Neural cell (in vitro differentiated cells): ENCODE results near the gene TLR2.

Source experiments
- CTCF ChIP-seq: fragments of 450-650 bp; IDR thresholded peaks from 2 replicates; pipeline ENCODE4 v1.5.1; 2014; ENCODE audit warnings: antibody characterized with exemption, mild to moderate bottlenecking, moderate library complexity; ENCODE audit not compliant: poor library complexity, severe bottlenecking
- EZH2 ChIP-seq: fragments of 200-600, 300-800 bp; shearing (Covaris generic), sonication (generic); IDR thresholded peaks from 2 replicates; pipeline ENCODE4 v1.6.1; 2014; ENCODE audit warnings: antibody characterized with exemption, low read length, borderline replicate concordance, mild to moderate bottlenecking; ENCODE audit not compliant: insufficient read depth, poor library complexity, severe bottlenecking
- POLR2AphosphoS5 ChIP-seq: IDR thresholded peaks from 2 replicates; pipeline ENCODE4 v1.6.1; 2012
- TF ChIP-seq, protein P1 (sequence below): IDR thresholded peaks from 2 replicates; pipeline ENCODE4 v1.6.1; 2012; ENCODE audit warnings: borderline replicate concordance

GRCh38 chr4:153684971-153685371 is 891 bp downstream of the TLR2 start:
- TF ChIP-seq CTCF: no peak
- no peak for TF ChIP-seq POLR2AphosphoS5
- TF ChIP-seq EZH2: no peak
- TF ChIP-seq, protein P1, sequence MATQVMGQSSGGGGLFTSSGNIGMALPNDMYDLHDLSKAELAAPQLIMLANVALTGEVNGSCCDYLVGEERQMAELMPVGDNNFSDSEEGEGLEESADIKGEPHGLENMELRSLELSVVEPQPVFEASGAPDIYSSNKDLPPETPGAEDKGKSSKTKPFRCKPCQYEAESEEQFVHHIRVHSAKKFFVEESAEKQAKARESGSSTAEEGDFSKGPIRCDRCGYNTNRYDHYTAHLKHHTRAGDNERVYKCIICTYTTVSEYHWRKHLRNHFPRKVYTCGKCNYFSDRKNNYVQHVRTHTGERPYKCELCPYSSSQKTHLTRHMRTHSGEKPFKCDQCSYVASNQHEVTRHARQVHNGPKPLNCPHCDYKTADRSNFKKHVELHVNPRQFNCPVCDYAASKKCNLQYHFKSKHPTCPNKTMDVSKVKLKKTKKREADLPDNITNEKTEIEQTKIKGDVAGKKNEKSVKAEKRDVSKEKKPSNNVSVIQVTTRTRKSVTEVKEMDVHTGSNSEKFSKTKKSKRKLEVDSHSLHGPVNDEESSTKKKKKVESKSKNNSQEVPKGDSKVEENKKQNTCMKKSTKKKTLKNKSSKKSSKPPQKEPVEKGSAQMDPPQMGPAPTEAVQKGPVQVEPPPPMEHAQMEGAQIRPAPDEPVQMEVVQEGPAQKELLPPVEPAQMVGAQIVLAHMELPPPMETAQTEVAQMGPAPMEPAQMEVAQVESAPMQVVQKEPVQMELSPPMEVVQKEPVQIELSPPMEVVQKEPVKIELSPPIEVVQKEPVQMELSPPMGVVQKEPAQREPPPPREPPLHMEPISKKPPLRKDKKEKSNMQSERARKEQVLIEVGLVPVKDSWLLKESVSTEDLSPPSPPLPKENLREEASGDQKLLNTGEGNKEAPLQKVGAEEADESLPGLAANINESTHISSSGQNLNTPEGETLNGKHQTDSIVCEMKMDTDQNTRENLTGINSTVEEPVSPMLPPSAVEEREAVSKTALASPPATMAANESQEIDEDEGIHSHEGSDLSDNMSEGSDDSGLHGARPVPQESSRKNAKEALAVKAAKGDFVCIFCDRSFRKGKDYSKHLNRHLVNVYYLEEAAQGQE: no peak
